GM20431 (cell line): ENCODE data around the gene LDLRAD4.

ENCODE experiments used
- in situ Hi-C: fragments of 300-500 bp; cut with MseI, MboI; formaldehyde crosslinking; loops from one replicate; pipeline ENCODE4 v1.15.0; 2020; ENCODE audit warnings: low sequenced_read_pairs; ENCODE audit not compliant: unreplicated experiment

Gene LDLRAD4

GRCh38 chr18:13517369-13517768, 298.8 kb downstream of the LDLRAD4 start:
- in situ Hi-C loops: no loop called here

- in situ Hi-C loops: no loop called here
Measured at GRCh38 chr18:13518382-13518781, 299.8 kb downstream of the LDLRAD4 start.

GRCh38 chr18:13520306-13520705, 301.7 kb downstream of the LDLRAD4 start:
- in situ Hi-C loops: no loop called here

- in situ Hi-C loops: no loop called here
Measured at GRCh38 chr18:13520741-13521140, 302.2 kb downstream of the LDLRAD4 start.

- in situ Hi-C loops: no loop called here
Measured at GRCh38 chr18:13521418-13521817, 302.9 kb downstream of the LDLRAD4 start.

- in situ Hi-C loops: no loop called here
Measured at GRCh38 chr18:13522256-13522655, 303.7 kb downstream of the LDLRAD4 start.

GRCh38 chr18:13522861-13523660, 304.5 kb downstream of the LDLRAD4 start:
- in situ Hi-C loops: no loop called here

GRCh38 chr18:13524054-13524453, 305.5 kb downstream of the LDLRAD4 start:
- in situ Hi-C loops: no loop called here

- in situ Hi-C loops: no loop called here
Measured at GRCh38 chr18:13524811-13525210, 306.3 kb downstream of the LDLRAD4 start.

- in situ Hi-C loops: no loop called here
Measured at GRCh38 chr18:13525381-13526029, 306.9 kb downstream of the LDLRAD4 start.

GRCh38 chr18:13526519-13526918, 308.0 kb downstream of the LDLRAD4 start:
- in situ Hi-C loops: no loop called here

- in situ Hi-C loops: no loop called here
Measured at GRCh38 chr18:13527256-13527655, 308.7 kb downstream of the LDLRAD4 start.

- in situ Hi-C loops: no loop called here
Measured at GRCh38 chr18:13527730-13528129, 309.2 kb downstream of the LDLRAD4 start.

GRCh38 chr18:13528739-13529392, 310.3 kb downstream of the LDLRAD4 start:
- in situ Hi-C loops: no loop called here

- in situ Hi-C loops: no loop called here
Measured at GRCh38 chr18:13530033-13530878, 311.7 kb downstream of the LDLRAD4 start.

- in situ Hi-C loops: no loop called here
Measured at GRCh38 chr18:13530879-13531387, 312.4 kb downstream of the LDLRAD4 start.

GRCh38 chr18:13531681-13532325, 313.2 kb downstream of the LDLRAD4 start:
- in situ Hi-C loops: no loop called here

- in situ Hi-C loops: no loop called here
Measured at GRCh38 chr18:13532406-13533075, 314.0 kb downstream of the LDLRAD4 start.

GRCh38 chr18:13534631-13535030, 316.1 kb downstream of the LDLRAD4 start:
- in situ Hi-C loops: no loop called here
